Right cardiac atrium (tissue), 5 donors: ENCODE results near the gene VSIG10. TPM values are rescaled to one million over a fixed set of nuclear protein-coding genes. Genes with fewer than 3 reads are reported as not detected.

Experiments
- ATAC-seq, 2 donors: fragments of 200-7000 bp; cut with Tn5 transposase; one replicate each; pipeline versions ENCODE4 v1.8.0 to v1.9.1; 2020; ENCODE audit warnings: moderate library complexity in 2 of 2, mild to moderate bottlenecking in 1 of 2
- DNase-seq, 3 donors: peaks; one replicate each; pipeline ENCODE4 v3.0.0-alpha.2; 2020
- H3K27ac ChIP-seq: one replicate; pipeline ENCODE4 v1.5.1; 2013; ENCODE audit warnings: mild to moderate bottlenecking, low read length, control low read depth, moderate library complexity
- H3K27me3 ChIP-seq: one replicate; pipeline ENCODE4 v1.6.1; 2013; ENCODE audit not compliant: control insufficient read depth, insufficient read depth
- H3K4me1 ChIP-seq: one replicate; pipeline ENCODE4 v1.6.1; 2013; ENCODE audit warnings: low read length; ENCODE audit not compliant: control insufficient read depth, insufficient read depth
- H3K4me3 ChIP-seq: one replicate; pipeline ENCODE4 v1.5.1; 2013; ENCODE audit warnings: low read length, control low read depth
- H3K9me3 ChIP-seq: one replicate; pipeline ENCODE4 v1.6.1; 2013; ENCODE audit warnings: low read length; ENCODE audit not compliant: control insufficient read depth
- WGBS: extraction: QIAGEN DNeasy Blood & Tissue Kit; methylation state at CpG from one replicate; pipeline ENCODE4 v1.1.7; 2013; 5-methylcytosine and 5-hydroxymethylcytosine counted together
- intact Hi-C, 4 donors: fragments of 100-400 bp; cut with DNase I; formaldehyde crosslinking; loops; one replicate each; pipeline versions ENCODE4 v1.11.0 to v1.14.0; 2022 to 2023
- polyA plus RNA-seq: library from polyadenylated mRNA; stranded (reverse); fragments of 200-250 nt; gene quantifications from one replicate; pipeline ENCODE4 v1.2.3, GENCODE V29; 2013
- total RNA-seq, 4 donors: library from RNA; stranded (reverse); fragmentation: NEBNext Ultra II Directional; extraction: Animal tissue kit (Norgen Biotek cat#: 25700); gene quantifications; one replicate each; pipeline ENCODE4 v1.2.1, GENCODE V29; 2021
- donor health status: healthy with polysubstance abuse.
- donor health status: DM: no; HTN: yes; CAD: no.
- donor health status: DM: no; HTN: no; CAD: no.
- donor health status: DM: no; HTN: yes; CAD: no; lungs with severe emphysema.
- donor health status: DM: yes; HTN: yes; CAD: no.

The VSIG10 gene
- total and polyA plus RNA-seq, 5 donors = 6.3 to 14.7 (median 14.2) TPM

GRCh38 chr12:118073768-118074167 is 30.0 kb downstream of the VSIG10 start:
- H3K27ac ChIP-seq = no peak overlapping the region
- H3K27me3 ChIP-seq = no peaks in the 10 kb centered on the region
- WGBS = 85% methylated on average over 4 of the region's 4 CpGs
- H3K4me3 ChIP-seq = no peak overlapping the region
- no peaks in the 10 kb centered on the region for H3K9me3 ChIP-seq
- no peak for ATAC-seq
- no peak for DNase-seq
- no peaks in the 10 kb centered on the region for H3K4me1 ChIP-seq
- intact Hi-C loops = no loop called here

GRCh38 chr12:118070650-118071049 is 33.2 kb downstream of the VSIG10 start:
- intact Hi-C loops = no loop called here
- H3K27ac ChIP-seq = no peak overlapping the region
- ATAC-seq (no peak), DNase-seq (no peak)
- 81% methylated on average over 3 of the region's 3 CpGs for WGBS
- no peak overlapping the region for H3K4me3 ChIP-seq
- no peaks in the 10 kb centered on the region for H3K27me3 ChIP-seq
- no peaks in the 10 kb centered on the region for H3K4me1 ChIP-seq
- H3K9me3 ChIP-seq = no peaks in the 10 kb centered on the region

- H3K27me3 ChIP-seq = no peaks in the 10 kb centered on the region
- ATAC-seq (no peak), DNase-seq (no peak)
- 80% methylated on average over 2 of the region's 2 CpGs for WGBS
- intact Hi-C loops = no loop called here
- H3K9me3 ChIP-seq = no peaks in the 10 kb centered on the region
- no peaks in the 10 kb centered on the region for H3K4me1 ChIP-seq
- no peak overlapping the region for H3K27ac ChIP-seq
- no peak overlapping the region for H3K4me3 ChIP-seq
These were observed 35.4 kb downstream of the VSIG10 start for GRCh38 chr12:118068445-118068844.

- 58% methylated on average over 1 of the region's 1 CpG for WGBS
- no peak for DNase-seq
- no peaks in the 10 kb centered on the region for H3K4me1 ChIP-seq
- H3K27me3 ChIP-seq = no peaks in the 10 kb centered on the region
- no peaks in the 10 kb centered on the region for H3K9me3 ChIP-seq
- no peak for ATAC-seq
- no peak overlapping the region for H3K27ac ChIP-seq
- H3K4me3 ChIP-seq = no peak overlapping the region
- intact Hi-C loops = no loop called here
These were observed 38.4 kb downstream of the VSIG10 start for GRCh38 chr12:118065380-118065779.

GRCh38 chr12:118064608-118065007 is 39.2 kb downstream of the VSIG10 start:
- H3K27ac ChIP-seq = no peak overlapping the region
- intact Hi-C loops = no loop called here
- no peaks in the 10 kb centered on the region for H3K27me3 ChIP-seq
- 35% methylated on average over 2 of the region's 2 CpGs for WGBS
- no peak for ATAC-seq
- H3K4me3 ChIP-seq = no peak overlapping the region
- no peaks in the 10 kb centered on the region for H3K9me3 ChIP-seq
- H3K4me1 ChIP-seq = no peaks in the 10 kb centered on the region
- DNase-seq = no peak

- no peaks in the 10 kb centered on the region for H3K4me1 ChIP-seq
- 71% methylated on average over 4 of the region's 4 CpGs for WGBS
- intact Hi-C loops = no loop called here
These were observed 40.0 kb downstream of the VSIG10 start for GRCh38 chr12:118063576-118064391.

GRCh38 chr12:118061873-118062843 is 41.7 kb downstream of the VSIG10 start:
- Histone ChIP-seq H3K27me3 (no peaks in the 10 kb centered on the region), H3K4me1 (no peaks in the 10 kb centered on the region), H3K4me3 (peak overlapping the region; percentile 100), H3K9me3 (no peaks in the 10 kb centered on the region), H3K27ac (peak overlapping the region; percentile 99)
- 3% methylated on average over 44 of the region's 44 CpGs for WGBS
- DNase-seq = peak in 2 of 3 donors; percentile 30 to 71
- peak; percentile 53 to 60 for ATAC-seq
- intact Hi-C loops = no loop called here

More at GRCh38 chr12:118063576-118064391, 40.0 kb downstream of the VSIG10 start:
- Histone ChIP-seq H3K4me3 (no peak overlapping the region), H3K27me3 (no peaks in the 10 kb centered on the region), H3K27ac (no peak overlapping the region), H3K9me3 (no peaks in the 10 kb centered on the region)
- no peak for ATAC-seq
- DNase-seq = no peak

- Histone ChIP-seq H3K27me3 (no peaks in the 10 kb centered on the region), H3K4me3 (peak within 1 kb of the TSS; percentile 100), H3K27ac (peak within 1 kb of the TSS; percentile 99), H3K4me1 (no peaks in the 10 kb centered on the region), H3K9me3 (no peaks in the 10 kb centered on the region)
- DNase-seq (peak; percentile 85 to 93 (median 93)), ATAC-seq (peak; percentile 73 to 78)
- under 1% methylated on average over 76 of the region's 76 CpGs for WGBS
- intact Hi-C loops = no loop called here
These were observed 42.6 kb downstream of the VSIG10 start, which contains the start of gene WSB2 for GRCh38 chr12:118061011-118061872. TSS of gene WSB2 (minus strand) at chr12:118061179. CDS start at chr12:118061048, 131 bp downstream.

- H3K4me1 ChIP-seq = no peaks in the 10 kb centered on the region
- WGBS = 1% methylated on average over 46 of the region's 46 CpGs
- peak overlapping the region; percentile 100 for H3K4me3 ChIP-seq
- H3K27ac ChIP-seq = peak overlapping the region; percentile 99
- DNase-seq (peak; percentile 55 to 82 (median 78)), ATAC-seq (peak; percentile 38 to 47)
- no peaks in the 10 kb centered on the region for H3K27me3 ChIP-seq
- intact Hi-C loops = no loop called here
- H3K9me3 ChIP-seq = no peaks in the 10 kb centered on the region
These were observed 43.4 kb downstream of the VSIG10 start for GRCh38 chr12:118060301-118061010.
